Measurements from ENCODE around the gene BCHE.

Gene BCHE

DNA sequence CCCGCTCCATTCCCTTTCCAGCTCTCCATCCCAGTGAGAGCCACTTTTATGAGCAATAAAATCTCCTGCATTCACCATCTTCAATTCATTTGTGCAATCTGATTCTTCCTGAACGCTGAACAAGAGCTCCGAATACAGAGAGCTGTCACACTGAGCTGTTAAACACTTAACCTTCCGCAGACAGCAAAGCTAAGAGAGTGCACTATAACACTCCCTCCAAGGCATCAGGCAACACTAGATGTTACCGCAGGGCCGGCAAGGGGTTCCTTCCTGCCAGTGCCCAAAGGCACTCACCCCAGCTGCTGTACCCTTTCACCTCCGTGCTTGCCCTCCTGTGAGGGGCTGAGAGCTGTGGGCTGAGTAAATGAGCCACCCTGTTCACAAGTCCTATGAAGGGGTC lies 85.6 kb downstream of the BCHE start:
- no peak for DNase-seq (ENCODE audit: low read depth, low spot score)
- no peak overlapping the region for H3K4me3 ChIP-seq (ENCODE audit: low read depth, low read length)
- in situ Hi-C loops (cut with HindIII; ENCODE audit: low sequenced_read_pairs) = no loop called here
- TF ChIP-seq, protein P1, sequence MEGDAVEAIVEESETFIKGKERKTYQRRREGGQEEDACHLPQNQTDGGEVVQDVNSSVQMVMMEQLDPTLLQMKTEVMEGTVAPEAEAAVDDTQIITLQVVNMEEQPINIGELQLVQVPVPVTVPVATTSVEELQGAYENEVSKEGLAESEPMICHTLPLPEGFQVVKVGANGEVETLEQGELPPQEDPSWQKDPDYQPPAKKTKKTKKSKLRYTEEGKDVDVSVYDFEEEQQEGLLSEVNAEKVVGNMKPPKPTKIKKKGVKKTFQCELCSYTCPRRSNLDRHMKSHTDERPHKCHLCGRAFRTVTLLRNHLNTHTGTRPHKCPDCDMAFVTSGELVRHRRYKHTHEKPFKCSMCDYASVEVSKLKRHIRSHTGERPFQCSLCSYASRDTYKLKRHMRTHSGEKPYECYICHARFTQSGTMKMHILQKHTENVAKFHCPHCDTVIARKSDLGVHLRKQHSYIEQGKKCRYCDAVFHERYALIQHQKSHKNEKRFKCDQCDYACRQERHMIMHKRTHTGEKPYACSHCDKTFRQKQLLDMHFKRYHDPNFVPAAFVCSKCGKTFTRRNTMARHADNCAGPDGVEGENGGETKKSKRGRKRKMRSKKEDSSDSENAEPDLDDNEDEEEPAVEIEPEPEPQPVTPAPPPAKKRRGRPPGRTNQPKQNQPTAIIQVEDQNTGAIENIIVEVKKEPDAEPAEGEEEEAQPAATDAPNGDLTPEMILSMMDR (IDR thresholded peaks at IDR 0.05; ENCODE audit: low read depth, low read length) = no peak

DNA sequence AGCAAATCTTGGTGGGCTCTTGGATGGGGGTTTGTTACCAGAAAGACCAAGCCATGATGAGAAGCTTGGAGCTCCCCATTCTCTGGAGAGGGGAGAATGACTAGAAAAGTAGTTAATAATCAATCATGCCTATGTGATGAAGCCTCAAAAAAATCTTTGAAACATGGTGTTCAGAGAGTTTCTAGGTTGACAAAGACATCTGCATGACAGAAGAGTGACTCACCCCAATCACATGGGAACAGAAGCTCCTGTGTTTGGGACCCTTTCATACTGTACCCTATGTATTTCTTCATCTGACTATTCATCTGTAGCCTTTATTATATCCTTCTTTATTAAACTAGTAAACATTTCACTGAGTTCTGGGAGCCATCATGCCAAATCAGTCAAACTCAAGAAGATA lies 87.4 kb downstream of the BCHE start:
- no peak overlapping the region for H3K4me3 ChIP-seq (ENCODE audit: low read depth, low read length)
- in situ Hi-C loops (cut with HindIII; ENCODE audit: low sequenced_read_pairs) = no loop called here
- DNase-seq (ENCODE audit: low read depth, low spot score) = no peak
- TF ChIP-seq, protein P1 (IDR thresholded peaks at IDR 0.05; ENCODE audit: low read depth, low read length) = no peak

DNA sequence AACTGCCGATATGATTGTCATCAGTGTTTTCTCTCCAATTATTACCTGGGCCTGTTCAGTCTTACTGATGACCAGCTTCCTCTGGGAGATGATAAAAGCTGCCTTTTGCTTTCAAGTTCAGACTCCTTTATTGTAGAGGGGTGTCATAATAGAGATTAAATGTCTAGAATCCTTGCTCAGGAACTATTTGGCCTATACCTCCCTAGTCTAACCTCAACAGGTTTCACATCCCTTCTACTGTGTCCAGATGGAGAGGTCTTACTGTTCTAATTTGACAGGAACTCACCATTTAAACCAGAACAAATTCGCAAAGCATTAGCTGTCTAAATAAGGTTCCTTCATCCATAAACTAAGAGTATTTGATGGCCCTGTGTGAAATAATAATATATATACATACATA lies 88.0 kb downstream of the BCHE start:
- DNase-seq (ENCODE audit: low read depth, low spot score) = no peak
- H3K4me3 ChIP-seq (ENCODE audit: low read depth, low read length) = no peak overlapping the region
- in situ Hi-C loops (cut with HindIII; ENCODE audit: low sequenced_read_pairs) = no loop called here
- TF ChIP-seq, protein P1 (IDR thresholded peaks at IDR 0.05; ENCODE audit: low read depth, low read length) = no peak

DNA sequence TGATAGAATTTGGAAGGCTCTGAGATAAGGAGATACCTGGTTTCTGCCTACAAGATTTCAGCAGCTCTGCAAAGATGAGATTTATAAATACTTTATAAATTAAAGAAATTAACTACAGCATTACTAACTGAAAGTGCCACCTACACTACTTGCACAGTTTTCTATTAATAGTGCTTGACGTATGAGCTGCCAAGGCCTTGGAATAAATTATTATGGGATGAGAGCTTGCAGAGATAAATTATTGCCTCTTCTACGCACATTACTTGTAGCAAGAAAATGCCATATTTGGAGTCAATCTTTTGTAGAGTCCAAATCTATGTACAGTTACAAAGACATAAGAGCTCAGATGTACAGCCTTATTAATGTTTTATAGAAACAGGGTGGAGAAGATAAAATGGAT lies 89.1 kb downstream of the BCHE start:
- in situ Hi-C loops (cut with HindIII; ENCODE audit: low sequenced_read_pairs) = no loop called here
- DNase-seq (ENCODE audit: low read depth, low spot score) = no peak
- H3K4me3 ChIP-seq (ENCODE audit: low read depth, low read length) = no peak overlapping the region
- TF ChIP-seq, protein P1 (IDR thresholded peaks at IDR 0.05; ENCODE audit: low read depth, low read length) = no peak

DNA sequence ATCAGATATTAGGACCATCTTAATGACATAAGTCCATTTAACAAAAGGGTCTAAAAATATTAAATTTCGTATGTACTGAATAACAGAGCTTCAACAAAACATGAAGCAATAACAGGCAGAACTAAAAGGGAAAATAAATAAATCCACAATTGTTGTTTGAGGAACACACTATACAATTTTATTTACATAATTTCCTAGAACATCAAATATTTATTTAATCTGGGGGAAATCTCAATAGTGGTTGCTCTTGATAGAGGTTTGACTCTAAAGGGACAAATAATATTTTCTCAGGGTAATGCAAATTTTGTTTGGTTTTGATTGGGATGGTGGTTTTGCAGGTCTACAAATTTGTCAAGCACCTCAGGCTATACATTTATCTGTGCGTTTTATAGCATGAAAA lies 90.3 kb downstream of the BCHE start:
- no peak overlapping the region for H3K4me3 ChIP-seq (ENCODE audit: low read depth, low read length)
- in situ Hi-C loops (cut with HindIII; ENCODE audit: low sequenced_read_pairs) = no loop called here
- TF ChIP-seq, protein P1 (IDR thresholded peaks at IDR 0.05; ENCODE audit: low read depth, low read length) = no peak
- DNase-seq (ENCODE audit: low read depth, low spot score) = no peak

DNA sequence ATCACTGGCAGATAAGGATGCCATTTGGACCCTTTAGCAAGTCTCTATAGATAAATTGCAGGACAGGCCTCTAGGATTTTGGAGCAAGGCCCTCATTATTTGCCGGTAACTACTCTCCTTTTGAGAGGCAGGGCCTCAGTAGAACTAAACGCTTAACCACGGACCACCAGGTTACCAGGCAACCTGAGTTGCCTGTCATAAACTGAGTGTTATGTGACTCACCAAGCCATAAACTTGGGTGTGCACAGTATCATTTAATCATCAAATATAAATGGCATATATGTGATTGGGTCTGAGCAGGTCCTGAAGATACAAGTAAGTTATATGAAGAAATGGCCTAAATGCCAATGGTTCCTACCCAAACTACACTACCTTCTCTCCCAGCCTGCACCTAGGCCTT lies 93.2 kb downstream of the BCHE start:
- TF ChIP-seq, protein P1 (IDR thresholded peaks at IDR 0.05; ENCODE audit: low read depth, low read length) = no peak
- no peak for DNase-seq (ENCODE audit: low read depth, low spot score)
- H3K4me3 ChIP-seq (ENCODE audit: low read depth, low read length) = no peak overlapping the region
- in situ Hi-C loops (cut with HindIII; ENCODE audit: low sequenced_read_pairs) = no loop called here

DNA sequence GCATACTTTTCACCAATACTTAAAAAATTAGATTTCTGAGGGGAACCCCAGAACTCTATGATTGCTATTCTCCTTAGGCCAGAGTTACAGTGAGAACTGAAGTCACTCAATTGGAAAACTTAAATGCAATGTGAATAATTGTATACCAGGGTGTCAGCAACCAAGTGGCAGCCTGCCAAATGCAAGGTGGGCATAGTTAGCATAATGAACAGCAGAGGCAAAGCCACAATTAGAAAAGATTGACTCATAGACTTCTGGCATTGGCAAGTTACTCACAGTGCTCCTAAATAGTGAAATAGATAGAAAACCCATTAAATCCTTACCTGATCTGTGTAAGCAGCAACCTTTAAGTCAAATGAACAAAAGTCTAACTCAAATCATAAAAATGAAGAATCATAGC lies 94.9 kb downstream of the BCHE start:
- DNase-seq (ENCODE audit: low read depth, low spot score) = no peak
- TF ChIP-seq, protein P1 (IDR thresholded peaks at IDR 0.05; ENCODE audit: low read depth, low read length) = no peak
- H3K4me3 ChIP-seq (ENCODE audit: low read depth, low read length) = no peak overlapping the region
- in situ Hi-C loops (cut with HindIII; ENCODE audit: low sequenced_read_pairs) = no loop called here

All from astrocyte of the spinal cord (primary cell).